GM18511 (cell line): ENCODE measurements around the gene TBC1D5.

Experiments used
- ATAC-seq: cut with Tn5 transposase; IDR thresholded peaks from one replicate; pipeline ENCODE4 v1.9.1; 2021; ENCODE audit warnings: mild to moderate bottlenecking, moderate library complexity; ENCODE audit not compliant: unreplicated experiment

TBC1D5 gene

GRCh38 chr3:17120115-17120514 is 622.3 kb downstream of the TBC1D5 start:
- ATAC-seq = no peak

- no peak for ATAC-seq
These were observed 623.0 kb downstream of the TBC1D5 start for GRCh38 chr3:17119201-17120072.

- no peak for ATAC-seq
These were observed 623.7 kb downstream of the TBC1D5 start for GRCh38 chr3:17118771-17119170.

GRCh38 chr3:17116007-17116600 is 626.3 kb downstream of the TBC1D5 start:
- ATAC-seq = no peak

- ATAC-seq = no peak
These were observed 627.2 kb downstream of the TBC1D5 start for GRCh38 chr3:17115186-17115585.

GRCh38 chr3:17111586-17111985 is 630.8 kb downstream of the TBC1D5 start:
- ATAC-seq = no peak

- peak; percentile 64 for ATAC-seq
These were observed 631.6 kb downstream of the TBC1D5 start for GRCh38 chr3:17110660-17111396.
